HG02938 (cell line): ENCODE results near the gene OR7E24.
"Not testable (repeated sequence)": the region's sequence is repeated elsewhere in the genome, so short reads cannot be mapped to it uniquely, and the experiment has no call there.

ENCODE experiments used
- ATAC-seq: cut with Tn5 transposase; IDR thresholded peaks from one replicate; pipeline ENCODE4 v1.9.1; 2021; ENCODE audit warnings: mild to moderate bottlenecking, moderate library complexity; ENCODE audit not compliant: unreplicated experiment

The OR7E24 gene

GRCh38 chr19:9250630-9251029, at the start of gene OR7E24:
Gene OR7E24, plus strand, starts transcription at chr19:9250930. Its CDS starts 114 bp downstream, at chr19:9251044.
- no peak for ATAC-seq

DNA sequence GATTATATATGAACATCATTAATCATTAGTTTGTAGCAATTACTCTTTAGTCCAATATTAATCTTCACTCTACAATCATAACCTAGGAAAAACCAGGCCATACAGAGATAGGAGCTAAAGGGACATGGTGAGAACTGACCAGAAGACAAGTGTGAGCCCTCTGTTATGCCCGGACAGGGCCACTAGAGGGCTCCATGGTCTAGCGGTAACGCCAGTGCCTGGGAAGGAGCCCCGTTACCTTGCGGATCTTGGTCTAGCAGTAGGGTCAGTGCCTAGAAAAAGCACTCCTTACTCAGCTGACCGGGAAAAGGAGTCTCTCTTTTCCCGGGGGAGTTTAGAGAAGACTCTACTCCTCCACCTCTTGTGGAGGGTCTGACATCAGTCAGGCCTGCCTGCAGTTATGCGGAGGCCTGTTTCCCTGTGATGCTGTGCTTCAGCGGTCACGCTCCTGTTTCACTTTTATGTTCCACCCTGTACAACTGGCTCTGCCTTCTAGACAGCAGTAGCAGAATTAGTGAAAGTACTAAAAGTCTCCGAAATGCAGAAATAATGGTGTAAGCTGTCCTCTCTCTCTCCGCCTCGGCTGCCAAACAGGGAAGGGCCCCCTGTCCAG, 45.1 kb upstream of the OR7E24 start:
- ATAC-seq: no peak

DNA sequence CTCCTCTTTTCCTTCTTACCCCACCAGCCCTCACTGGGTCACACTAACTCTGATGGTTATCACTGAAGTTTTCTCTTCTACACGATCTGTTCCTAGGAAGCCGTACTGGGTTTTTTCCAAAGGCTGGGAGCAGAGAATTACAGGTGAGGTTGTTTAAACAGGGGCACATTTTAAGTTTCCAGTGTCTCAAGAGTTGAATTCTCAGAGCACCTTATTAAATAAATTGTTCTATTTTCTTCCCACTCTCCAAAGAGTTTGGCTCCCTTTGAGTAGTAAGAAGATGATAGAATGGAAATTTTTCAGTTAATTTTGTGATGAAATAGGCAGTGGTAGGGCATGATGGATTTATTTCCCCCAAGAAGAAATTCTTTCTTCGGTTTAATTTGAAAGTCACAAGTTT, 31.2 kb upstream of the OR7E24 start, which contains the start of gene OR7D4:
OR7D4 (minus strand) TSS at position 101 of the 400 bp plus-strand sequence. CDS start 4,752 bp downstream, outside the sequence.
- no peak for ATAC-seq

DNA sequence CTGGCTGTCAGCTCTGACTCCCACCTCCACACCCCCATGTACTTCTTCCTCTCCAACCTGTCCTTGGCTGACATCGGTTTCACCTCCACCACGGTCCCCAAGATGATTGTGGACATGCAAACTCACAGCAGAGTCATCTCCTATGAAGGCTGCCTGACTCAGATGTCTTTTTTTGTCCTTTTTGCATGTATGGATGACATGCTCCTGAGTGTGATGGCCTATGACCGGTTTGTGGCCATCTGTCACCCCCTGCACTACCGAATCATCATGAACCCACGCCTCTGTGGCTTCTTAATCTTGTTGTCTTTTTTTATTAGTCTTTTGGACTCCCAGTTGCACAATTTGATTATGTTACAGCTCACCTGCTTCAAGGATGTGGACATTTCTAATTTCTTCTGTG, 506 bp downstream of the OR7E24 start:
- ATAC-seq: no peak

- ATAC-seq: not testable (repeated sequence)
These were observed 32.8 kb downstream of the OR7E24 start for GRCh38 chr19:9283485-9283884.

GRCh38 chr19:9289231-9289884, 38.6 kb downstream of the OR7E24 start:
- ATAC-seq: no peak

GRCh38 chr19:9295411-9295849, 44.7 kb downstream of the OR7E24 start:
- no peak for ATAC-seq

GRCh38 chr19:9296336-9296735, 45.6 kb downstream of the OR7E24 start:
- ATAC-seq: no peak
